HT1080 (cell line): ENCODE measurements around the gene MYO5A. TPM values are rescaled to one million over a fixed set of nuclear protein-coding genes. Genes with fewer than 3 reads are reported as not detected.
"Not testable (repeated sequence)": the region's sequence is repeated elsewhere in the genome, so short reads cannot be mapped to it uniquely, and the experiment has no call there.

ENCODE experiments used
- DNase-seq: peaks from one replicate; pipeline ENCODE4 v3.0.0-alpha.2; 2015; ENCODE audit warnings: low read depth
- total RNA-seq: library from RNA; depleted of rRNA; stranded (reverse); fragments of >200 nt; shearing (Covaris generic); gene quantifications from 2 replicates; pipeline ENCODE4 v1.2.3, GENCODE V29; 2014

MYO5A gene
- total RNA-seq, 1 experiment from 2014 or later: 33.7 TPM

DNA sequence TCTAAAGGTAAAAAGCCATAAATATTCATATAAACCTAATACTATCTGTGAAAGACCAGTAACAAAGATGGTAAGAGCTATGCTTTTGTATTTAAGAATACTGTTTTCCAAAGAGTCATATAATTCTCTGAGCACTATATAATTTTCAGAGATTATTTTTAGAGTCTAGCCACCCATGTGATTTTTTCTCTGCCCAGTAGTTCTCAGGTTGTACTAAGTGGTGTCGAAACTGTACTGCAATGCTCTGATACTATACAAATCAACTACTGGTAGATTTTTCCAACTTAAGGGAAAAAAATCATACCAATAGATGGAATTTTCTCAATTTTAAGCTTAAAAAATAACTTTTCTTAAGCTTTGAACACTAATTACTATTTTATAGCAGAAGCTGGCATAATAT, 104.8 kb downstream of the MYO5A start:
- DNase-seq: no peak

DNA sequence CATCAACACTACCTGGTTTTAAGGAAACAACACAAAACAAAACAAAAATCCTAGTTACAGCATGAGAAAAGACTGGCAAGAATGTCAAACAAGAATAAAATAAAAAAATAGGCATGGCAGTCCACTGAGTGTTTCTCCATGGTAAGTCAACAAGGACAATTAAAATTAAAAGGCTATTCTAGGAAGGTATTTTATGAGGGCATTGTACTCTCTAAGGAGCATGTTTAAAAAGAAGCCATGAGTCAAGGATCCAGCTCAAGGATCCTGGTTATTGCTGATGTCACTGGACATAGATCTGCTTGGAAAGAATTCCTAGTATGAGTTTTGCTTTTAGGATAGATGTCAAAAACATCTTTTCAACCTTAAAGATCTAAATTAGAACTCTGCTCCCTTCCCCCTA, 106.7 kb downstream of the MYO5A start:
- DNase-seq: no peak

DNA sequence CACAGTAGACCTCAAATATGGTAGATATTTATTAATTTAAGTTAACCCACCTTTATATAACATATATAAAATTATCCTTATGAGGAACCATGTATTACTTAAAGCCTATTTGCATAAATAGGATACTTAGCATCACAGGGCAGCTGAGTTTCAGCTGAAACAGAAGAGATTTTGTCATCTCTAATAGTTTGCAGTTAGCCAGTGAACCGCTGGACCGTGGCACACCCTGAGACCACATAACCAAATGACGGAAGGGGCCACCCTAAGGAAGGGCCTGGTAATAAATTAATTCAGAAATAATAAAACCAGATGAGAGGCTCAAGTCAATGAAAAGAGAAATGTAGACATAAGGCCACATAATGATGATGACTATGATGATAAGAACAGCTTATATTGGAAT, 107.7 kb downstream of the MYO5A start:
- no peak for DNase-seq

DNA sequence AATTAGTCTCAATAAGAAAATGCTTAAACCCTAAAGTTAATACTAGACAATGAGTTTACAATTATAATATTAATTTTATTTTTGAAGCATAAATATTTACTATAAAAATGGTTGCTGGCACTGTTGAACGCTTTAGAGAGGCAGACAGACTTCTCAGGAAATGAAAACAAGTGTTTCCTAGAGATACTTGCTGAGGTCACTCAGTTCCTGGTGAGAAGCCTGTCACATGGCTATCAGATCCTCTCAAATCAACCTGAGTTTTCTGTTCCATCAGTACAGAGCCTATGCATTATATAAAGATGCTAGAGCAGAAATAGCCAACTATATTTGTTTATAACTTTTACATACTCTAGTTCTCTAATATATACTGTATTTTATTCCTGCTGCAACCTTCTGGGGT, 109.2 kb downstream of the MYO5A start:
- no peak for DNase-seq

DNA sequence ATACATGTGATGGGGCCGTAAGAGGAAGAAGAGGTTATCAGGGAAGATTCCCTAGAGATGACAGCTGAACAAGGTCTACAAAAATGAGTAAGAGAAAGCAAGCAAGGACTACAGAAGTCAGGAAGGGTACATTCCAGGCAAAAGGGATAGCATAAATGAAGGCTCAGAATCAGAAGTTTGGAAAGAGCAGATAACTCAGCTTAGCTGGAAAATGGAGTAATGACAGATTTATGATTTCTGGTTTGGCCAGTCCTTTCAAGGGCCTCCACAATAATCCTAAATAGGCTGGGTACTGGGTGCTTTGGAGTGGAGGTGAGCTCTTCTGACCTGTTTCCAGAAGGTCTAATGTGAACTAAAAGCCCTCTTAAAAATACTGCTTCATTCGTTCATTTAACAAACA, 110.7 kb downstream of the MYO5A start:
- no peak for DNase-seq

DNA sequence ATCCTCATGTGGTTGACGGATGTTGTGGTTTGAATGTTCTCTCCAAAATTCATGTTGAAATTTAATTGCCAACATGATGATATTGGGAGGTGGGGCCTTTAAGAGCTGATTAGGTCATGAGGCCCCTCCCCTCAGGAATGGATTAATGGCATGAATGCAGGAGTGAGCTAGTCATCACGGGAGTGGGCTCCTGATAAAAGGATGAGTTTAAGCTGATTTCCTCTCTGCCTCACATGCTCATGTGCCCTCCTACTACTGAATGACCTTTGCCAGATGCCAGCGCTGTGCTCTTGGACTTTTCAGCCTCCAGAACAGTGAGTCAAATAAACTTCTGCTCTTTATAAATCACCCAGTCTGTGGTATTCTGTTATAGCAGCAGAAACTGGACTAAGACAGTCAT, 111.2 kb downstream of the MYO5A start:
- peak; percentile 82 for DNase-seq

DNA sequence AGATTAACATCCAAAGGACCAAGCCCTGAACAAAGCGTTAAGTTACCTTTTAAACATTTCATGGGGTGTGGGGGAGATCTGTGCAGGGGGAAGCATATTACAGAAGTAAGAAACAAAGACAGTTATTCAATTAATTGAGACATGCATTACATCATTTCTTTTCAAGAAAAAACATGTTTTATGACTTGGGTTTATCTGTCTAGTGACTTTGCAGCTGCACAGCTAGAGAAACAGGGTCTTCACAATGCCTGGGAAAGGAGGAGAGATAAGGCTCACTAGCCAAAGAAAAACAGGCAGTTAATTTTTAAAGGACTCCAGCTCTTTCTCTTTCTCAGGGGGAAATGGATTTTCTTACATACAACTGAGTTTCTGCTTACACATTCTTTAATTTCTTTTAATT, 112.1 kb downstream of the MYO5A start:
- DNase-seq: not testable (repeated sequence)

DNA sequence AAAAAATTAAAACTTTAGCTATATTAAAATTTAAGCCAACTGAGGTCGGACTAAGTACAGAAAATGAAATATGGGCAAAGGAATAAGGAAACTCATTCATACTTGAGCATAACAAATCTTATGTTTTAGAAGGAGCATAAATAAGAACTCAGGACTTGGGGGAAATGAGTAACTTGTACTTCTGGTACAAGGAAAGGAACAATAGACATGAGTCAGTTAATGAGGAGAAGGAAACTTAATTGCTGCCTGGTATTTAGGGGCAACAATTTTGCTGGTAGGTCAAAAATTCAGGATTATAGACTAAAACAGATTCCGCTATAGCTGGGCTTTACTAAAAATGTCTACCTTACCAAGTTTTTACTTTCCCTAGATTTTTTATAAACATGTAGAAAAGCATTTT, 113.1 kb downstream of the MYO5A start:
- no peak for DNase-seq

DNA sequence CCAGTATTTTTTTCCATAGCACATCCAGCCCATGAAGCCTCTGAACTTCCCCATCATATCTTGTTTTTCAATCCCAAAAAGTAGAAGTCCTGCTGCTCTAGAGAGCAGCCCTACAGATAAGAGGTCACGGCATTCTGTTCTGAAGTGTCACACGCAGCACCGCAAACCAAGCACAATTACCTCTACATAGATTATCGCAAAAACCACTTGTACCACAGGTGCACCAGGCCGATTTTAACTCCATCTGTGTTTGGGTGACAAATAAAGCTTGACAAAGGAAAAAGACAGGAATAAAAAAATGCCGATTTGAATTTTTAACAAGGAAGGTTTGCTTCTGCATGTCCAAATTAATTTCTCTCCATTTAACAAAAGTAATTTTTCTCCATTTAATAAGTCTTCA, 113.7 kb downstream of the MYO5A start:
- no peak for DNase-seq

DNA sequence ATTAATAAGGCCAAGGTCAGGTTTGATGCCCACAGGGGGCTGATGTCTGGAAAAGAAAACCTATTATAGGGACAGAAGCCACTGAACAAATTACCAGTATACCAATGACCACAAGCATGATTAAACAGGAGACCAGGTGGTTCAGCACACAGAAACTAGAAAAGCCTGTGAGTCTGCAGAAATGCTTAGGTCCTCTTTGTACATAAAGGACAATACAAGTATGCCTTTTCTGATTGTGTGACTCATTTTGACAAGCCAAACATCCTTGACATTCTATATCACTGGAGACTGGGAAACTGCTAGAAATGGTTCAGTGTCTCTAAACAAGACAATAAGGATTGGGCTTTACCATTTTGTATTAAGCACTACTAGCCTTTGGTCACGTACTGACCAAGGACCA, 119.9 kb downstream of the MYO5A start:
- peak; percentile 54 for DNase-seq

DNA sequence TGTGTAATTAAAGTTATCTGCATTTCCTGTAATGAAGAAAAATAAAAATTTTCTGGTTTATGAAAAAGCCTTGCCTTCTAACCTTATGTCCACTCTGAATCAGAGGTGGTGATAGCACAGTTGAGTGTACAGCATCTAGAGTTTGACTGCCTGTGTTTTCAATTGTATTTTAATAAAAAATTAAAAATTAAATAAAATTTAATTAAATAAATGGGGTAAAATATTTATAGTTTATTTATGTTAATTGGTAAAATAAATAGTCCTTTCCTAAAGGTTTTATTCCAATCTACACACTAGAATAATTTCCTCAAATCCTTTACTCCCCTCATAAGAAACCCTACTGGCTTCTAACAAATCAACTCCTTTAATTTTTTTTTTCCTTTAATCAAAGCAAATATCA, 121.3 kb downstream of the MYO5A start:
- no peak for DNase-seq

DNA sequence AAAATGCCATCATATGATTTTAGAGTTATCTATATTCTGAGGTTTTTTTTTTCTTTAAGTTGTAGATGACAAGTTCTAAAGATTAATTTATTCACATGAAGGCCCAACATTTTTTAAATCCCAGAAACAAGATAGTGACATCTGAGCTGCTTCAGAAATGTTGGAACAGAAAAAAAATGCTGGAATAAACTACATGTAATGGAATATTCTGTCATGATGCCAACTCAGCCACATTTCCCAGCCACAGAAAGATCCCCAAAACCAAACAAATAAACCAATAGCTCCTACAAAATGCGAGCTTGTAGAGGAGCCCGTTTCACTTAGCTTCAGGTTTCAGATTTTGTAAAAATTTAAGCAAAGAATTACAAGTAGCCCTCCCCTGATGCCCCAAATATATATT, 122.1 kb downstream of the MYO5A start:
- DNase-seq: no peak

DNA sequence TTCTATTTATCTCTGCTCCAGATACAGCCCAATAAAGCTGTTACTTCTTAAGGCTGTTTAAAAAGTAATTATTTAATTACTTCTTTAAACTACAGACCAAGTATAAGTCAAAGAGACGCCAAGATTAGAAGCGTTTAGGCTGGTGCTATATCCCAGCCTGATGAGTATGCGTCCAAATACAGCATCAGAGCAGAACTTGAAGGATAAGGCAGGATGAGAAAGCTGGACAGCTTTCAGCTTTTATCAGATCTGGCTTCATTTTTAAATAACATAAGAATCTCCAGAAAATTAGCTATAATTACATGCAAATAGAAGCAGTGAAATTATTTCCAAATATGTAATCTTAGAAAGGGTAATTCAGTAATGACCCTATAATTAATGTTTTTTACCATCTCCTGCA, 122.8 kb downstream of the MYO5A start:
- DNase-seq: no peak

DNA sequence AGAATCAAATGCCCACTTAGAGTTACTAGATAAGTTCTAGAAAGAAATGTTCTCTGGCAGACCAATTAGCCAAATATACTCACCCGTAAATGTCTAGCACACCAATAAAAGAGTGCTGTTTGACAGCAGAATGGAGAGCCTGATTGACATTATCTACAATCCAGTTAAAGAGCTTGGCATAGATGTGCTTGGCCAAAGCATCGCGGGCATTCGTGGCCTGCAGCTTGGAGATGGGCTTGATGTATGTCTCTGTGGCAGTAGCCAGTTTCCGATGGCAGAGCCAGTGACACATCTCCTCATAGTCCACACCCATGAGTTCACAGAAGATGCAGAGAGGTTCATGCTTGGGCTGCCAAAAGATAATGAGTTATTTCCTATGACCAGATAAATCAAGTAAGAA, 131.6 kb downstream of the MYO5A start:
- DNase-seq: no peak

DNA sequence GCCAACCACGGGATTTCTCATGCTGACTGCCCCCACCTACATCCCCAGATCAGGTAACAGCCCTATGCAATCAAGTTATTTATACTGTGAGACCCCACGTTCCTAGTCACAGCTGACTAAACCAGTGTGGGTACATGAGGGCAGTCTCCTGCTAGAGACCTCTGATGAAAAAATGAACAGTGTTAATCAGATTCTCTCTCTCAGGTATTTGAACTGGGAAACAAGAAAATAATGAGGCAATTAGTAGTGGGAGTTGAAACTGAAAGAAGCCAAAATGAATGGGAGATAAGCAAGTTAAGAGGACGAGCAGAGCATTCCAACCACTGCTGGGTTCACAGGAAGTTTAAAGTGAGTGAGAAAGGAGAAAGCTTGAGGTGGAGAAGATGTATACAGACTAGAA, 134.6 kb downstream of the MYO5A start:
- DNase-seq: no peak

DNA sequence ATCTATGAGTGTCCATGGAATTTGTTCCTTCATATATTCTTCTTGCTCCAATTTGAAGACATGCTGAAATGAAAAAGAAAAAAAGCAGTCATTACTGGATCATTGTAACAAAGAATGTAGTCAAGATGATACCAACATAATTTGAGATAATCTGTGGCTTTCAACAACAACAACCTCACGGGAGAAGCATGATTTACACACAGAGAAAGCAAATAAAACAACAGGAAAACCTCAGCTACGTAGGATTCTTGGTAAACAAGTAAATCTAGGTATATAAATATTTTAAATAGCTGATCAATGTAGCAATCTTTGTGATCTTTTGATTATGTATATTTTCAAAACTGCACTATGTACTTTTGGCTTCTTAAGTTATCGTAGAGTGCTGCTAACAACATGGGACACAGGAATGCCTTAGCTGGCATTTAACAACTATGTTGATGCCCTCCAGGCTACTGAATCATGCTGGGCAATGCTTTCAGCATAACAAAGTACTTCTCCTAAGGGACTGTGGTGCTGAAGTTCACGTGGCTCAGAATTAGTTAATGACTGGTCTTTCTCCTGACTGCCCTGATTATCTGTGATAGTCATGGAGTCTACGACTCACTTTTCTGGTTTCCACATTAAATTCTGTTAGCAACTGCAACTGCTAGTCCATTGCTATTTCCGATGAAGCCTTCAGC, 136.5 kb downstream of the MYO5A start:
- peak; percentile 3 for DNase-seq

DNA sequence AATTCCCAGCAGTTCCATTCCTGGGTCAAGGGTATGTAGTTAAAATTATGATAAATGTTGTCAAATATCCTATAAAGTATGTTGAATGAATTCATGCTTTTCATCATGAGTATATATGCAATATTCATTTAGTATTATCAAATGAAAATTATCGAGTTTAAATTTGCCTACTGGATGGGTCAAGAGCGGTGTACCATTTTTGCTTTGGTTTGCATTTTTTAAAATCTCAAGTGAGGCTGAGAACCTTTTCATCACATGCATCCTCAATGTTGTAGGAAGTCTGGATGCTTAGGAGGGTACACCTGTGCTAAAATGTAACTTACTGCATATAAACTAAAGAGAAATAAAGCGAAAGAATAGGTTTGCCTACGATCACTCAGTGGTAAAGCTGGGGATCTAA, 137.6 kb downstream of the MYO5A start:
- no peak for DNase-seq

DNA sequence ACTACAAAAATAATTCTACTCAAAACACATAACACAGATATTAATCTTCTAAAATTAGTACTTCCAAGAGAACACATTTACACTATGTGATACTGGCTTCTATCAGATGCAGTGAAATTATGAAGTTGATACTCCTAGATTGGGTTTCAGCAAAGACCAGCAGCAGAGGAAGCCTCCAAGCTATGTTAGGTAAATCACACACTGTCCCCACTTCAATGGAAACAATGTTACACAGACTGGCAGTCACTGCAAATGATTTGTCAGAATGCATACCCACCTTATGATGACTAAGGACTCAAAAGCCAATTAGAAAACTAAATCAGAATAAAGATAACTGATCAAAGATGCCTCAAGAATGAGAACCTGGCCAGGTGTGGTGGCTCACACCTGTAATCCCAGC, 143.0 kb downstream of the MYO5A start:
- no peak for DNase-seq

DNA sequence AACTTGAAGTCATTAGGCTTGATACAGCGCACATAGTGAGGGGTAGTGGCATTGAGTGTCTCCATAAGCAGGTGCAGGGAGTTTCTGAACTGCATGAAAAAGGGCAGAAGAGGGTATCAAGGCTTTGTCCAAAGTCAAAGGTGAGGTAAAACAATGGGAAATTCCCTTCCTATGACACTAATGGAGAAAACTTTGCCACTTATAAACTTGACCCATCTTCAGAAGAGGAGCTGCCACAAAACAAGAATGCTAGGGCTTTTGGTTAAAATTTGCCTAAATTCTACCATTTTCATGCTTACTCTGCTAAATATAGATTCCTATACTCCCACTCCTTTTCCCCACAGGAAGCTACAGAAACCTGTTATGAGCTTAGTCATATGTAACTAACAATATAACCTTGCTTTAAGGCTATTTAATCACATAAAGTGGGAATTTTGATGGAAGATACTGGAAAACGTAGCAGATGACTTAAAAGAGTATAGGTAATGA, 145.5 kb downstream of the MYO5A start:
- DNase-seq: peak; percentile 4

DNA sequence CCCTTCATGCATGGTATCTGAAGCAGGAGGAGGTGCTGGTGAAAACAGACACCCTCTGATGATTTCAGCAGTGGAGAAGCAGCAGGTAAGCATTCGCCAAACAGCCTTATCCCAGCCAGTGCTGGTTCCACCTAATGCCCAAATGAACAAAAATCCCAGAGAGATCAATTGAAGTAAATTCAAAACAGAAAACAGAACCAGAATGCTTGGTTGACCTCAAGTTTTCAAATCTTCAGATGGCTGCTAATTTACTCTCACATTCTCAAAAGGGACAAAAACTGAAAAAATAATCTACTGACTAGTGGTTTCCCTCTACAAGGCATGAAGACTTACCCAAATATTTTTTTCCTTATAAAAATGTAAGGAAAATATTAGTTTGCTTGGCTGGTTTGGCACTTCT, 146.0 kb downstream of the MYO5A start:
- DNase-seq: no peak

DNA sequence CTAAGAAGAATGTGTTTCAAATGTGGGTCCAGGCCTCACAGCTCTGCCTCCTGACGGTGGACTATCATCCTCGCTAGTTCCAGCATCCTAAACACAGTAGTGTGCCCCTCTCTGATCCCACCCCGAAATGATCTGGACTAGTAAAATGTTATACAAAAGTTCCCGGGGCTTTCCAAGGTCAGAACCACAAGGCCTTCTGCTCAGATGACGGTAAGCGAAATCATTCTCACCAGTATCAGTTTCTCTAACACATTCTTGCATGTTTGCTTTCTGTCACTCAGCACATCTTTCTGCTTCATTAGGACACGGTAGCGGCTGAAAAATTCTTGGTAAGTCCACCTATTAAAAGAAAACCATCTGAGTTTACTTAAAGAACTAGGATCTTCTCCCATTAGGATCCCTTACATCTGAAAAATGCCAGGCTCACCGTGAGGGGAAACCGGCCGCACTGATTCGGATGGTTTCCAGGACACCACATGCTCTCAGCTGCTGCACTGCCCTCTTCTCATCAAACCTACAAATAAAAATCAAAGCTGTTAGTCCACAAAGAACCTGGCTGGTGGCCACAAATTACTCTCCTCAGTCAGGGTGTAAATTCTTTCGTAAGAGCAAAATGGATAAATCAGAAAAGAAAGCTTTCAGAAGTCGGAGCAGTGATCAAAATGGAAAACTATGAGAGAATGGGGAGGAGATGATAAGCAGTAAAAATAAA, 149.1 kb downstream of the MYO5A start:
- no peak for DNase-seq

DNA sequence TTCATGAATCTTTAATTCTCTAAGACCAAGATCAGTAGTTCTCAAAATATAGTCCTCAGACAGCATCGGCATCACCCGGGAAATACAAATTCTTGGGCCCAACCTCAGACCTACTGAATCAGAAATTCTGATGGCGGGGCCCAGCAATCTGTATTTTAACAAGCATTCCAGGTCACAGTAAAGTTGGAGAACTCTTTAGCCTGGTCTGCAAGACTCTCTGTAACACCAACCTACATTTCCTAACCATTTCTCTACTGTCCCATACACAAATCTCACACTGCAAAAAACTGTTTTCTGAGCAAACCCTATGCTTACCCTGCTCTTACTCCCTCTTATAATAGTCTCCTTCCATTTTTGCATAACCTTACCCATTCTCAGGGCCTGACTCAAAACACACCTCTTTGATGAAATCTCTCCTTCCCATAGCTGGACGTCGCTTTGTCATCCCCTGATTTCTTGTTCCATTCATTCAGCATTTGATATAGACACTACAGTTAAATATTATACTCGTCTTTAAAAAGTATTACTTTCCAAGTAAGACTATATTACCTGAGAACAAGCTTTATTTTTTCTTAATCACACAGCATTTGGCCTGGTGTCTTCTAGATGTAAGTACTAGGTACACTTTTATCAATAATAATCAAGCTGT, 149.8 kb downstream of the MYO5A start:
- DNase-seq: no peak

DNA sequence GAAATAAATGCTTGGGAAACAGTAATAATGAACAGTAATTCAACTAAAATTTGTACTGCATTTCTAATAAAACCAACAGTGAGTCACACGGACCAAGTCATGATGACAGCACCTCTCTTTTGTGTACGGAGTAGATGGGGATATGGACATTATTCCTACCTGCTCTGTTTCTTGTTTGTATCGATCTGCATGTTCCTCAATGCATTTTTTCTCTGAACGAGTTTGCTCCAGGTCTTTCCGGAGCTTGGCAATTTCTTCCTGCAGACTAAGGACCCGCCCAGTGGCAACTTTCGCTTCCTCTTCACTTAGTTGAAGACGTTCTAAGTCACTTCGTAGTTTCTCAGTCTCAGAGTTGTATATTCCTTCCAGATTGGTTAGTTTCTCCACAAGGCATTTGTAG, 158.7 kb downstream of the MYO5A start:
- DNase-seq: no peak
